HG03159 (cell line): Measurements from ENCODE around the gene HMCN1.
"Not testable (repeated sequence)": the region's sequence is repeated elsewhere in the genome, so short reads cannot be mapped to it uniquely, and the experiment has no call there.

ENCODE experiments used
- ATAC-seq: cut with Tn5 transposase; IDR thresholded peaks from one replicate; pipeline ENCODE4 v1.9.1; 2021; ENCODE audit warnings: mild to moderate bottlenecking, moderate library complexity; ENCODE audit not compliant: unreplicated experiment

Gene HMCN1

DNA sequence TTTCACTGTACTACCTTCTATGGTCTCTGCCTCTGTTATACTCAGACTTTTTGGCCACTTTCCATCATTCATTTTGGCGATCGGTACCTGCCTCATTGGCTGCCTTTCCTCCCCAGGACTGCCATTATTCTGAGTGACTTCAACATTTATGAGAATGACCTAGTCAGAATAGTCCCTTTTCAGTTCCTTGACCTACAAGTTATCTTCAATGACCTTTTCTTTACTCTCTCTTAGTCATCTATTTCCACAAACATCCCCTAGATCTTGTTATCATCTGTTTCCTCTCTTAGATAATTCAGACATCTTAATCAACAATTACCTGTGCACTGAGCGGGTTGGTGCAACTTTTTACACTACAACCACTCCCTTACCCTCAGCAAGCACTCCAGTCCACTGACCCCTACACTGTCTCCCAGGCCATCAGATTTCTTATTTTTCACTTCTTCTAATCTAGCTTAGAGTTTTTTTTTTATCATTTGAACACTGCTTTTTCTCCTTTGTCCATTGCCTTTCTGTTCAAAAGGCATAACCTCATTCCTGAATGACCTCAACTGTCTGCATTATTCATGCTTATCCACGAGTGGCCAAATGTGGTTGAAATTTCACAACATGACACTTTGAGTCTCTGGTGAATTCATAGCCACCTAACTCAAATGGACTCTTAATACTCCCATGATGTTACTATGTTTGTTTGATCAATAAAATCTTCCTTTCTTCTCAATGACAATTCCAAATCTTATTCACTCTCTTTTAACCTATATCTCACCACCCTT lies 112.7 kb downstream of the HMCN1 start:
- ATAC-seq = no peak

- ATAC-seq = no peak
These were observed 114.8 kb downstream of the HMCN1 start for GRCh38 chr1:185849014-185849413.

- ATAC-seq = no peak
These were observed 116.2 kb downstream of the HMCN1 start for GRCh38 chr1:185850366-185850765.

DNA sequence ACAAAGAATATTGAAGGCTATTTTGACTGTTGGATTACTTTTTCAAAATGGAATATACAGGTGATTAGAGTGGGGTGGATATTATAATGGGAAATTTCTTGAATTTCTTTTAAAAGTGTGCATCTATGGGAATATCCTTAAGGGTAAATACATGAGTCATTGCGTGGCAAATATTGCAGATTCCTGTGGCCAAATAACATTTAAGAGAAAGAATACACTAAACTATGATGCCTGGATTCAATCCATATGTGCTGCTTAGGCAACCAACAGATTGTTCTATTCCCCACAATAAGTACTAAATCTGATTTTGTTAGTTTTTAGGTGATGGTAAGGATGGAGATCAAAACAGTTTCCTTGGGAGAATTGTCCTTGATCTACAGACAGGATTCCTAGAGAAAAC lies 119.5 kb downstream of the HMCN1 start:
- ATAC-seq = no peak

- ATAC-seq = no peak
These were observed 122.3 kb downstream of the HMCN1 start for GRCh38 chr1:185856482-185856881.

- ATAC-seq = no peak
These were observed 123.3 kb downstream of the HMCN1 start for GRCh38 chr1:185857442-185857841.

- ATAC-seq = no peak
These were observed 126.1 kb downstream of the HMCN1 start for GRCh38 chr1:185860311-185860710.

GRCh38 chr1:185860859-185861258 lies 126.7 kb downstream of the HMCN1 start:
- ATAC-seq = no peak

DNA sequence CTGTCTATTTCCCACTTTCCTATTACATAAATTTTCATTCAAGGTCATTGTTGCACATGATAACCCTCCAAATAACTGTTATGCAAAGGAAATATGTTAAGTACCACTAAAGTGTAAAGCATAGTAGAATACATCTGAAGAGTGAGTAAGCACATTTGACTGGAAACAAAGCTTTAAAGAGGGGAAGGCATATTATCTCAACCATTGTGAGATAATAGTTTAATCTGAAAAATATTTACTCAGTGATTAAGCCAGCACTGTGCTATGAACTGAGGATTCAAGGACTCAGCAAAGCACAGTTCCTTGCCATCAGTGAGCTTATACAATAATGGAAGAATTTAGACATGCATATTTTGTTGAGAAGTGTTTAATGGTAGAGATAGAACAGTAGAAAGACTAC lies 127.4 kb downstream of the HMCN1 start:
- no peak for ATAC-seq

DNA sequence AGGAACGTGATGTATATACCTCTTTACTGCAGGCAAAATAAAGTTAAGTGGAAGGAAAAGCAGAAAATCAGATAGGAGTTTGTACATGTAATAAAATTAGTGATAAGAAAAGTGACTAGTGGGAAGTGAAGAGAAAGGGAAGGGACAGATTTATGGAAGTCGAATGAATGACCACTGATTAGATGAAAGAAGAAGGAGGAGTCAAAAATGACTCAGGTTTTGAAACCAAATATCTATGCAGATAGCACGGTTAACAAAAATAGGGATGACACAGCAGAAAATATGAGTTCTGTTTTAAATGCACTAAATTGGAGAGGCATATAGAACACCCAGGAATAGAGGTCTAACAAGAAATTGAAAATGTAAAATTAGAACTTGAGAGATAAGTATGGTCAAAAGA lies 128.0 kb downstream of the HMCN1 start:
- ATAC-seq = no peak

DNA sequence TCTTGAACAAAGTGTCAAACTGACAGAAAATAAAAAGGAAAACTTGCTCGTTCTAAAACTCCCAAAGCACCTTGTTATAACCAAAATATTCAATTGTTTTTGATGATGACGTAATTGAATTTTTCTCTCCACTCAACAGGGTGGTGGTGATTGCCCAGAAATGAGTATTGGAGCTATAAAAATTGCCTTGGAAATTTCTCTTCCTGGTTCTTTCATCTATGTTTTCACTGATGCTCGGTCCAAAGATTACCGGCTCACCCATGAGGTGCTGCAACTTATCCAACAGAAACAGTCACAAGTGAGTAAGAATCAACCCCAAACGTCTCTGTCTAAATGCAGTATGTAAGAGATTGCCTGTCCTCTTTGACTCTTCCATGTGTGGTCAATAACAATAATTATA lies 130.1 kb downstream of the HMCN1 start:
- no peak for ATAC-seq

DNA sequence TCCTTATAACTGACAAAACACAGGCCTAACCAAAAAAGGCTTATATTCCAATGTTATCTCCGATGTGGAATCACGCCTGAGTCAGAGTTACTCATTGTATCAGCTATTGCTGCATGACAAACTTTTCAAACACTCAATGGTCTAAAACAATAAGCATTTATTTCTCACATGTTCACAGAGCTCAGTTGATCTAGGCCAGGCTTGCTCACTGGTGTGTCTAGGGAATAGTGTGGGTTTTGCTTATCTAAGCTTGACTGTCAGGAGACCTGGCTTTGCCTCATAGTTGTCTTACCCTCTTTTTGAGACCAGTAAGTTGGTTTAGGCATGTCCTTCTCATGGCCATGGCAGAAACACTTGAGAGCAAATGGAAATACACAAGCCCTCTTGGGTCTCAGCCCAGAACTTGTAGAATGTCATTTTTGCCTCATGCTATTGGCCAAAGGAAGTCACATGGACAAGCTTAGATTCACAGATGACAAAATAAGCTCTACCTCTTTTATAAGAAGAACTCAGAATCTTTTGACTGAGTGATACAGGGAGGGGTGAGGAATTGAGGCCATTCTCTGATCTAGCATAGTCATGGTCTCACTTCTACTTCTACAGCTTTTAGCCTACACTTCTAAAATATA lies 130.8 kb downstream of the HMCN1 start:
- ATAC-seq = no peak

- no peak for ATAC-seq
These were observed 135.4 kb downstream of the HMCN1 start for GRCh38 chr1:185869590-185869989.

DNA sequence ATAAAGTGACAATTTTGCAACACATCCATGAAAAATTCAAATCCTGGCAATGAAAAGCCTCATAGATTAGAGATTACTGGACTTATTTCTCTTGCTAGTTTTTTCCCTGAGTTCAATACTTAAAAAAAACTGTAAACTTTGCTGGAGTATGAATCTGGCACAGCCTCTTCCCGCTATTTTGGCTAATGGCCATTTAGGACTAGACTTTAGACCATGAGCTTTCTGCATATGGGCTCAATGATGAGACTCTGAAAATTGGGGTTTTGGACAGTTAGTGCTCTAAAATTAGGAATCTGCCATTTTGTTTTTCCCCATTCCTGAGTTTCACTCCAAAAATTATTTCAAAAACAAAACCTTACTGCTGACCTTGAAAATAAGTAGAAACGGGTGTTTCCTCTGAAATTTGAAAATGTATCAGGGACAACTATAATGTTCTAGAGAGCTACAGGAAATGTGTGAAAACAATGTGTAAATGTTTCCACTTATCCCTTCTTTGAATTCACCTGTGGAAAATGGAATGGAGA lies 137.5 kb downstream of the HMCN1 start:
- no peak for ATAC-seq

- no peak for ATAC-seq
These were observed 140.1 kb downstream of the HMCN1 start for GRCh38 chr1:185874246-185874645.

DNA sequence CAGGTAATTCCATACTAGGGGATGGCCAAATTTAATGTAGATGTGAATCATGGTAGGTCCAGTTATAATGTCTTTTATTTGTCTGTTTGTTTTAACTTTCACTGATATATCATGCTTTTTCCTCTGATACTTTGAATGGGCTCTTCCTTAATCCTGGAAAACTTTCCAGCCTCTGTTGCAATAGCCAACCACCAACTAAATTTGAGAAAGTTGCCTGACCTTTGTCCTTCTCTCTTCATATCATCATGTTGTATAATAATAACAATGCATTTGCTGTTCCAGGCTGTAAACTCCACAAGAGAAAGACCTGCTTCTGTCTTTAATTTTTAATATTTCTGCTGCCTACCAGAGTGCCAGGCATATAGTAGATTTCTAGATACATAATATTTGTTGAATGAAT lies 146.1 kb downstream of the HMCN1 start:
- ATAC-seq = no peak

GRCh38 chr1:185880779-185881333 lies 146.7 kb downstream of the HMCN1 start:
- ATAC-seq = no peak

- ATAC-seq = no peak
These were observed 151.9 kb downstream of the HMCN1 start for GRCh38 chr1:185886046-185886445.

- no peak for ATAC-seq
These were observed 152.5 kb downstream of the HMCN1 start for GRCh38 chr1:185886671-185887070.

DNA sequence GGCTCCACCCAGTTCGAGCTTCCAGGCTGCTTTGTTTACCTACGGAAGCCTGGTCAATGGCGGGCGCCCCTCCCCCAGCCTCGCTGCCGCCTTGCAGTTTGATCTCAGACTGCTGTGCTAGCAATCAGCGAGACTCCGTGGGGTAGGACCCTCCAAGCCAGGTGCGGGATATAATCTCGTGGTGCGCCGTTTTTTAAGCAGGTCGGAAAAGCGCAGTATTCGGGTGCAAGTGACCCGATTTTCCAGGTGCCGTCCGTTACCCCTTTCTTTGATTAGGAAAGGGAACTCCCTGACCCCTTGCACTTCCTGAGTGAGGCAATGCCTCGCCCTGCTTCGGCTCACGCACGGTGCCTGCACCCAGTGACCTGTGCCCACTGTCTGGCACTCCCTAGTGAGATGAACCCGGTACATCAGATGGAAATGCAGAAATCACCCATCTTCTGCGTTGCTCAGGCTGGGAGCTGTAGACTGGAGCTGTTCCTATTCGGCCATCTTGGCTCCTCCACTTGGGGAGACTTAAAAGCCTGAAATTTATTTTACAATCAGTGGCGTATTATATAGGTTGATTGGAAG lies 158.7 kb downstream of the HMCN1 start:
- ATAC-seq = not testable (repeated sequence)

- ATAC-seq = no peak
These were observed 160.6 kb downstream of the HMCN1 start for GRCh38 chr1:185894791-185895190.
